HG03565 (cell line): ENCODE data around the gene HOMER1.
A peak's percentile ranks its signal among the peaks of the same experiment; 100 is the strongest.
"Not testable (repeated sequence)": the region's sequence is repeated elsewhere in the genome, so short reads cannot be mapped to it uniquely, and the experiment has no call there.

Experiments used
- ATAC-seq: cut with Tn5 transposase; IDR thresholded peaks from one replicate; pipeline ENCODE4 v1.9.1; 2021; ENCODE audit warnings: mild to moderate bottlenecking, moderate library complexity; ENCODE audit not compliant: unreplicated experiment

HOMER1 gene

GRCh38 chr5:79430196-79430595, 83.7 kb downstream of the HOMER1 start:
- no peak for ATAC-seq

- no peak for ATAC-seq
Measured at GRCh38 chr5:79423296-79423695, 90.6 kb downstream of the HOMER1 start.

- no peak for ATAC-seq
Measured at GRCh38 chr5:79420248-79420647, 93.7 kb downstream of the HOMER1 start.

- no peak for ATAC-seq
Measured at GRCh38 chr5:79418276-79418675, 95.7 kb downstream of the HOMER1 start.

- no peak for ATAC-seq
Measured at GRCh38 chr5:79417495-79417894, 96.4 kb downstream of the HOMER1 start.

GRCh38 chr5:79416499-79416898, 97.4 kb downstream of the HOMER1 start:
- peak; percentile 71 for ATAC-seq

- ATAC-seq, result no peak
Measured at GRCh38 chr5:79413112-79413511, 100.8 kb downstream of the HOMER1 start.

- ATAC-seq, result no peak
Measured at GRCh38 chr5:79408028-79408427, 105.9 kb downstream of the HOMER1 start.

- no peak for ATAC-seq
Measured at GRCh38 chr5:79407591-79407990, 106.3 kb downstream of the HOMER1 start.

- ATAC-seq, result no peak
Measured at GRCh38 chr5:79401216-79401615, 112.7 kb downstream of the HOMER1 start.

- no peak for ATAC-seq
Measured at GRCh38 chr5:79399046-79399445, 114.9 kb downstream of the HOMER1 start.

- no peak for ATAC-seq
Measured at GRCh38 chr5:79397080-79397479, 116.9 kb downstream of the HOMER1 start.

- no peak for ATAC-seq
Measured at GRCh38 chr5:79396265-79396664, 117.7 kb downstream of the HOMER1 start.

GRCh38 chr5:79395296-79395695, 118.6 kb downstream of the HOMER1 start:
- ATAC-seq, result no peak

GRCh38 chr5:79392776-79393175, 121.2 kb downstream of the HOMER1 start:
- ATAC-seq, result no peak

- no peak for ATAC-seq
Measured at GRCh38 chr5:79386679-79387078, 127.3 kb downstream of the HOMER1 start.

- ATAC-seq, result not testable (repeated sequence)
Measured at GRCh38 chr5:79385126-79385525, 128.8 kb downstream of the HOMER1 start.

- no peak for ATAC-seq
Measured at GRCh38 chr5:79378510-79379186, 135.3 kb downstream of the HOMER1 start.

- ATAC-seq, result no peak
Measured at GRCh38 chr5:79357398-79357797, 156.5 kb downstream of the HOMER1 start.

- ATAC-seq, result no peak
Measured at GRCh38 chr5:79349881-79350280, 164.1 kb downstream of the HOMER1 start.

GRCh38 chr5:79349047-79349446, 164.9 kb downstream of the HOMER1 start:
- no peak for ATAC-seq

- ATAC-seq, result no peak
Measured at GRCh38 chr5:79346420-79346824, 167.5 kb downstream of the HOMER1 start.
